Type B pancreatic cell (in vitro differentiated cells): Measurements from ENCODE around the gene TXK. TPM values are rescaled to one million over a fixed set of nuclear protein-coding genes. Genes with fewer than 3 reads are reported as not detected.
A peak's percentile ranks its signal among the peaks of the same experiment; 100 is the strongest.

Experiments used
- DNase-seq: peaks from one replicate; pipeline ENCODE4 v3.0.0; 2021; ENCODE audit warnings: mixed read lengths; ENCODE audit not compliant: unreplicated experiment; ENCODE audit errors: extremely low spot score
- H3K27ac Mint-ChIP-seq: 2 replicates; pipeline ENCODE4 v1.8.0; 2021; ENCODE audit warnings: mild to moderate bottlenecking, mixed read lengths
- H3K27me3 Mint-ChIP-seq: 2 replicates; pipeline ENCODE4 v1.8.0; 2021; ENCODE audit warnings: mixed read lengths
- H3K36me3 Mint-ChIP-seq: 2 replicates; pipeline ENCODE4 v1.8.0; 2021; ENCODE audit warnings: mixed read lengths
- H3K4me1 Mint-ChIP-seq: one replicate; pipeline ENCODE4 v1.8.0; 2021; ENCODE audit warnings: mixed read lengths; ENCODE audit not compliant: unreplicated experiment
- H3K4me3 Mint-ChIP-seq: 2 replicates; pipeline ENCODE4 v1.8.0; 2021; ENCODE audit warnings: mild to moderate bottlenecking, mixed read lengths
- H3K9me3 Mint-ChIP-seq: 2 replicates; pipeline ENCODE4 v1.8.0; 2021; ENCODE audit warnings: mixed read lengths
- CTCF ChIP-seq: fragments of 200-600 bp; sonication (generic); conservative IDR thresholded peaks from 2 replicates; pipeline ENCODE4 v1.5.0; 2021; ENCODE audit warnings: antibody characterized with exemption, mild to moderate bottlenecking
- total RNA-seq: library from RNA; stranded (reverse); gene quantifications from 2 replicates; pipeline ENCODE4 v1.2.1, GENCODE V29; 2021; ENCODE audit warnings: low replicate concordance

Gene TXK
- total RNA-seq, 1 donor from 2014 or later: 1.3 TPM

GRCh38 chr4:48149827-48150370 is 15.8 kb upstream of the TXK start:
- no peak overlapping the region for H3K27ac Mint-ChIP-seq
- peaks cover 5% of the 10 kb centered on the region for H3K36me3 Mint-ChIP-seq
- TF ChIP-seq CTCF: no peak
- no peaks in the 10 kb centered on the region for H3K27me3 Mint-ChIP-seq
- no peak for DNase-seq
- no peak overlapping the region for H3K4me3 Mint-ChIP-seq
- H3K9me3 Mint-ChIP-seq: no peaks in the 10 kb centered on the region
- H3K4me1 Mint-ChIP-seq: no peaks in the 10 kb centered on the region

GRCh38 chr4:48147621-48148020 is 13.6 kb upstream of the TXK start:
- H3K27ac Mint-ChIP-seq: no peak overlapping the region
- no peaks in the 10 kb centered on the region for H3K9me3 Mint-ChIP-seq
- H3K4me3 Mint-ChIP-seq: no peak overlapping the region
- no peaks in the 10 kb centered on the region for H3K27me3 Mint-ChIP-seq
- no peak for DNase-seq
- H3K4me1 Mint-ChIP-seq: no peaks in the 10 kb centered on the region
- no peak for TF ChIP-seq CTCF
- no peaks in the 10 kb centered on the region for H3K36me3 Mint-ChIP-seq

- peaks cover 3% of the 10 kb centered on the region for H3K36me3 Mint-ChIP-seq
- no peaks in the 10 kb centered on the region for H3K4me1 Mint-ChIP-seq
- H3K9me3 Mint-ChIP-seq: peaks cover 4% of the 10 kb centered on the region
- peak; percentile 83 for TF ChIP-seq CTCF
- H3K4me3 Mint-ChIP-seq: no peak overlapping the region
- no peak for DNase-seq
- H3K27ac Mint-ChIP-seq: no peak overlapping the region
- no peaks in the 10 kb centered on the region for H3K27me3 Mint-ChIP-seq
These were observed 7.0 kb upstream of the TXK start for GRCh38 chr4:48141048-48141447.

GRCh38 chr4:48139691-48140090 is 5.6 kb upstream of the TXK start:
- Mint-ChIP-seq H3K9me3 (peaks cover 4% of the 10 kb centered on the region), H3K27me3 (no peaks in the 10 kb centered on the region), H3K4me3 (no peak overlapping the region), H3K36me3 (peaks cover 8% of the 10 kb centered on the region), H3K4me1 (no peaks in the 10 kb centered on the region), H3K27ac (no peak overlapping the region)
- no peak for DNase-seq
- TF ChIP-seq CTCF: no peak

- H3K4me1 Mint-ChIP-seq: peaks cover 3% of the 10 kb centered on the region
- H3K9me3 Mint-ChIP-seq: peaks cover 4% of the 10 kb centered on the region
- H3K27me3 Mint-ChIP-seq: no peaks in the 10 kb centered on the region
- no peak for DNase-seq
- no peak overlapping the region for H3K4me3 Mint-ChIP-seq
- H3K27ac Mint-ChIP-seq: no peak overlapping the region
- TF ChIP-seq CTCF: no peak
- H3K36me3 Mint-ChIP-seq: peaks cover 8% of the 10 kb centered on the region
These were observed 4.9 kb upstream of the TXK start for GRCh38 chr4:48138936-48139335.

- Mint-ChIP-seq H3K9me3 (peaks cover 4% of the 10 kb centered on the region), H3K36me3 (peaks cover 8% of the 10 kb centered on the region), H3K27ac (no peak overlapping the region), H3K27me3 (no peaks in the 10 kb centered on the region), H3K4me1 (peaks cover 6% of the 10 kb centered on the region), H3K4me3 (no peak overlapping the region)
- no peak for DNase-seq
- no peak for TF ChIP-seq CTCF
These were observed 4.5 kb upstream of the TXK start for GRCh38 chr4:48138511-48138910.
